ENCODE measurements around the gene ACBD6.
"Not testable (repeated sequence)": the region's sequence is repeated elsewhere in the genome, so short reads cannot be mapped to it uniquely, and the experiment has no call there.

The ACBD6 gene

GRCh38 chr1:180486092-180486491 is 16.3 kb downstream of the ACBD6 start:
- no peak for DNase-seq

GRCh38 chr1:180484490-180484889 is 17.9 kb downstream of the ACBD6 start:
- no peak for DNase-seq

- peak; percentile 62 to 90 for DNase-seq
Measured at GRCh38 chr1:180482425-180483275, 19.7 kb downstream of the ACBD6 start.

GRCh38 chr1:180470031-180470430 is 32.3 kb downstream of the ACBD6 start:
- no peak for DNase-seq

- DNase-seq = no peak
Measured at GRCh38 chr1:180468311-180468710, 34.1 kb downstream of the ACBD6 start.

- DNase-seq = no peak
Measured at GRCh38 chr1:180462102-180462501, 40.3 kb downstream of the ACBD6 start.

GRCh38 chr1:180461682-180462081 is 40.7 kb downstream of the ACBD6 start:
- not testable (repeated sequence) for DNase-seq

GRCh38 chr1:180458807-180459206 is 43.6 kb downstream of the ACBD6 start:
- no peak for DNase-seq

GRCh38 chr1:180456191-180456590 is 46.2 kb downstream of the ACBD6 start:
- DNase-seq = no peak

GRCh38 chr1:180451504-180451903 is 50.9 kb downstream of the ACBD6 start:
- no peak for DNase-seq

GRCh38 chr1:180444522-180444921 is 57.9 kb downstream of the ACBD6 start:
- no peak for DNase-seq

GRCh38 chr1:180440335-180440734 is 62.0 kb downstream of the ACBD6 start:
- DNase-seq = no peak

- DNase-seq = no peak
Measured at GRCh38 chr1:180435566-180435965, 66.8 kb downstream of the ACBD6 start.

GRCh38 chr1:180433873-180434272 is 68.5 kb downstream of the ACBD6 start:
- no peak for DNase-seq

GRCh38 chr1:180431683-180432082 is 70.7 kb downstream of the ACBD6 start:
- DNase-seq = no peak

GRCh38 chr1:180428782-180429695 is 73.3 kb downstream of the ACBD6 start:
- DNase-seq = no peak

- no peak for DNase-seq
Measured at GRCh38 chr1:180425952-180426351, 76.4 kb downstream of the ACBD6 start.

- peak; percentile 80 to 82 for DNase-seq
Measured at GRCh38 chr1:180424848-180425457, 77.4 kb downstream of the ACBD6 start.

GRCh38 chr1:180421614-180422013 is 80.8 kb downstream of the ACBD6 start:
- DNase-seq = no peak

GRCh38 chr1:180421145-180421544 is 81.2 kb downstream of the ACBD6 start:
- DNase-seq = not testable (repeated sequence)

GRCh38 chr1:180415985-180416633 is 86.3 kb downstream of the ACBD6 start:
- peak; percentile 59 to 90 for DNase-seq

GRCh38 chr1:180415236-180415848 is 87.0 kb downstream of the ACBD6 start:
- no peak for DNase-seq
